Ascending aorta (tissue), 2 donors: ENCODE results near the gene DRD3. TPM values are rescaled to one million over a fixed set of nuclear protein-coding genes. Genes with fewer than 3 reads are reported as not detected.

Source experiments
- DNase-seq, 2 donors: peaks; one replicate each; pipeline ENCODE4 v3.0.0-alpha.2; 2019; ENCODE audit warnings: low spot score in 2 of 2
- H3K27ac ChIP-seq, 2 donors: fragments of 200-600 bp; sonication (generic); one replicate each; pipeline ENCODE4 v1.5.1; 2016 to 2017; ENCODE audit warnings: mild to moderate bottlenecking in 1 of 2
- H3K27me3 ChIP-seq: fragments of 200-600 bp; sonication (generic); one replicate; pipeline ENCODE4 v1.5.1; 2017
- H3K36me3 ChIP-seq, 2 donors: fragments of 200-600 bp; sonication (generic); one replicate each; pipeline ENCODE4 v1.5.1; 2016
- H3K4me1 ChIP-seq, 2 donors: fragments of 200-600 bp; sonication (generic); one replicate each; pipeline ENCODE4 v1.5.1; 2016 to 2017; ENCODE audit warnings: mild to moderate bottlenecking in 1 of 2
- H3K4me3 ChIP-seq, 2 donors: fragments of 200-600 bp; sonication (generic); one replicate each; pipeline ENCODE4 v1.5.1; 2016 to 2017; ENCODE audit warnings: mild to moderate bottlenecking in 1 of 2
- H3K9me3 ChIP-seq, 2 donors: fragments of 200-600 bp; sonication (generic); one replicate each; pipeline ENCODE4 v1.5.1; 2016
- CTCF ChIP-seq, 3 experiments: fragments of 200-600 bp in 2 of 3; fragments of 450-650 bp in 1 of 3; sonication (generic) in 2 of 3; IDR thresholded peaks; one replicate each; pipeline ENCODE4 v1.5.1; 2016 to 2019; ENCODE audit warnings: antibody characterized with exemption in 3 of 3, mild to moderate bottlenecking in 1 of 3, moderate library complexity in 1 of 3
- intact Hi-C: fragments of 100-400 bp; cut with DNase I; formaldehyde crosslinking; loops from one replicate; pipeline ENCODE4 v1.15.1; 2023
- total RNA-seq: library from RNA; depleted of rRNA; stranded (reverse); fragments of >200 nt; gene quantifications from one replicate; pipeline ENCODE4 v1.1.0, GENCODE V29; 2016

The DRD3 gene
- total RNA-seq, 1 donor from 2014 or later: not detected

- H3K27ac ChIP-seq: no peak overlapping the region
- intact Hi-C loops: loop anchor here (5.0 to 10.0 kb wide), 2 partner anchors 94 to 406 kb away; partner anchors contain the start of genes ATP6V1A, CCDC191, NAA50 and QTRT2
- peaks cover 0 to 7% of the 10 kb centered on the region in 2 donors for H3K4me1 ChIP-seq
- no peak for DNase-seq
- H3K27me3 ChIP-seq: no peaks in the 10 kb centered on the region
- no peak overlapping the region for H3K4me3 ChIP-seq
- no peak for TF ChIP-seq CTCF (IDR thresholded peaks at IDR 0.05)
- no peaks in the 10 kb centered on the region for H3K36me3 ChIP-seq
- H3K9me3 ChIP-seq: no peaks in the 10 kb centered on the region
Observed at GRCh38 chr3:114151091-114151490, 27.8 kb downstream of the DRD3 start.

- intact Hi-C loops: loop anchor here (10.0 kb wide), 2 partner anchors 312 to 1582 kb away; partner anchors contain the start of genes ATG3, GRAMD1C and SLC35A5
- Histone ChIP-seq H3K4me3 (no peak overlapping the region), H3K27me3 (no peaks in the 10 kb centered on the region), H3K9me3 (no peaks in the 10 kb centered on the region), H3K36me3 (no peaks in the 10 kb centered on the region), H3K27ac (no peak overlapping the region), H3K4me1 (peaks cover 6 to 15% of the 10 kb centered on the region in 2 donors)
- TF ChIP-seq CTCF (IDR thresholded peaks at IDR 0.05): no peak
- no peak for DNase-seq
Observed at GRCh38 chr3:114147251-114147650, 31.6 kb downstream of the DRD3 start.

GRCh38 chr3:114144909-114145688 is 33.8 kb downstream of the DRD3 start:
- H3K9me3 ChIP-seq: no peaks in the 10 kb centered on the region
- intact Hi-C loops: loop anchor here (10.0 kb wide), 2 partner anchors 310 to 1580 kb away; partner anchors contain the start of genes ATG3, GRAMD1C and SLC35A5
- H3K4me1 ChIP-seq: peaks cover 6 to 15% of the 10 kb centered on the region in 2 donors
- TF ChIP-seq CTCF (IDR thresholded peaks at IDR 0.05): no peak
- H3K27me3 ChIP-seq: no peaks in the 10 kb centered on the region
- peak overlapping the region; percentile 58 to 65 for H3K27ac ChIP-seq
- no peak overlapping the region for H3K4me3 ChIP-seq
- peak in 1 of 2 donors; percentile 78 for DNase-seq
- no peaks in the 10 kb centered on the region for H3K36me3 ChIP-seq

- intact Hi-C loops: loop anchor here (10.0 kb wide), 2 partner anchors 309 to 1579 kb away; partner anchors contain the start of genes ATG3, GRAMD1C and SLC35A5
- Histone ChIP-seq H3K4me1 (peaks cover 6 to 15% of the 10 kb centered on the region in 2 donors), H3K27me3 (no peaks in the 10 kb centered on the region), H3K27ac (peak overlapping the region; percentile 58 to 65), H3K9me3 (no peaks in the 10 kb centered on the region), H3K4me3 (no peak overlapping the region), H3K36me3 (no peaks in the 10 kb centered on the region)
- no peak for DNase-seq
- no peak for TF ChIP-seq CTCF (IDR thresholded peaks at IDR 0.05)
Observed at GRCh38 chr3:114143817-114144216, 35.0 kb downstream of the DRD3 start.

- Histone ChIP-seq H3K27me3 (no peaks in the 10 kb centered on the region), H3K36me3 (no peaks in the 10 kb centered on the region), H3K4me3 (no peak overlapping the region), H3K27ac (no peak overlapping the region), H3K4me1 (peaks cover 6 to 7% of the 10 kb centered on the region in 2 donors), H3K9me3 (no peaks in the 10 kb centered on the region)
- no peak for TF ChIP-seq CTCF (IDR thresholded peaks at IDR 0.05)
- intact Hi-C loops: loop anchor here (10.0 kb wide), 2 partner anchors 305 to 1575 kb away; partner anchors contain the start of genes ATG3, GRAMD1C and SLC35A5
- no peak for DNase-seq
Observed at GRCh38 chr3:114139836-114140235, 39.0 kb downstream of the DRD3 start.
